Measurements from ENCODE around the gene HSPA4L.

- TF ChIP-seq CTCF (conservative IDR thresholded peaks at IDR 0.05; ENCODE audit: low read depth in 2 of 2), result no peak
- TF ChIP-seq EZH2phosphoT487 (IDR thresholded peaks at IDR 0.05; ENCODE audit: unreplicated experiment), result no peak
- no peak for TF ChIP-seq EZH2 (IDR thresholded peaks at IDR 0.05; ENCODE audit: low read depth, unreplicated experiment)
- TF ChIP-seq NANOG (IDR thresholded peaks at IDR 0.05; ENCODE audit: borderline replicate concordance), result no peak
- no peak for TF ChIP-seq POLR2AphosphoS5 (IDR thresholded peaks at IDR 0.05; ENCODE audit: low read depth)
- no peak for TF ChIP-seq CREB1 (CRISPR knock-in tag; IDR thresholded peaks at IDR 0.05; ENCODE audit: low read depth)
- no peak for TF ChIP-seq ZNF462 (CRISPR knock-in tag; IDR thresholded peaks at IDR 0.05)
- no peak for TF ChIP-seq REST (IDR thresholded peaks at IDR 0.05; ENCODE audit: unreplicated experiment)
- no peak for TF ChIP-seq ETS1 (IDR thresholded peaks at IDR 0.05)
Observed at GRCh38 chr4:127829014-127829413, 46.9 kb downstream of the HSPA4L start.

Data from GM23338 (cell line).